Smooth muscle cell (in vitro differentiated cells): ENCODE data around the gene MTG1. TPM values are rescaled to one million over a fixed set of nuclear protein-coding genes. Genes with fewer than 3 reads are reported as not detected.
A peak's percentile ranks its signal among the peaks of the same experiment; 100 is the strongest.

ENCODE experiments used
- DNase-seq: peaks from one replicate; lab custom pipeline; 2025; ENCODE audit not compliant: unreplicated experiment; lab: John Stamatoyannopoulos, UW
- H2AFZ ChIP-seq: fragments of 200-600 bp; sonication (generic); 2 replicates; pipeline ENCODE4 v1.6.0; 2016; ENCODE audit warnings: antibody characterized with exemption, low read depth, mild to moderate bottlenecking
- H3F3A ChIP-seq: fragments of 200-600 bp; sonication (generic); 2 replicates; pipeline ENCODE4 v1.6.0; 2017; ENCODE audit warnings: antibody characterized with exemption, low read depth
- H3K27ac ChIP-seq: fragments of 200-600 bp; sonication (generic); 2 replicates; pipeline ENCODE4 v1.5.1; 2016; ENCODE audit warnings: low read depth, mild to moderate bottlenecking
- H3K27me3 ChIP-seq: fragments of 200-600 bp; sonication (generic); 2 replicates; pipeline ENCODE4 v1.6.1; 2016; ENCODE audit warnings: low read depth, mild to moderate bottlenecking
- H3K36me3 ChIP-seq: fragments of 200-600 bp; sonication (generic); 2 replicates; pipeline ENCODE4 v1.5.1; 2016; ENCODE audit warnings: low read depth
- H3K4me1 ChIP-seq: fragments of 200-600 bp; sonication (generic); 2 replicates; pipeline ENCODE4 v1.5.1; 2016; ENCODE audit warnings: low read depth
- H3K4me2 ChIP-seq: fragments of 200-600 bp; sonication (generic); 2 replicates; pipeline ENCODE4 v1.6.0; 2016; ENCODE audit warnings: mild to moderate bottlenecking
- H3K4me3 ChIP-seq: fragments of 200-600 bp; sonication (generic); 2 replicates; pipeline ENCODE4 v1.5.1; 2016; ENCODE audit warnings: mild to moderate bottlenecking
- H3K79me2 ChIP-seq: fragments of 200-600 bp; sonication (generic); 2 replicates; pipeline ENCODE4 v1.6.0; 2016; ENCODE audit warnings: low read depth, mild to moderate bottlenecking
- H3K9ac ChIP-seq: fragments of 200-600 bp; sonication (generic); 2 replicates; pipeline ENCODE4 v1.6.0; 2016; ENCODE audit warnings: low read depth
- H3K9me3 ChIP-seq: fragments of 200-600 bp; sonication (generic); replicated peaks from 2 replicates; pipeline ENCODE4 v1.5.1; 2016; ENCODE audit warnings: low read depth
- H4K20me1 ChIP-seq: fragments of 200-600 bp; sonication (generic); 2 replicates; pipeline ENCODE4 v1.6.0; 2016; ENCODE audit warnings: low read depth
- CTCF ChIP-seq: fragments of 200-600 bp; sonication (generic); IDR thresholded peaks from 2 replicates; pipeline ENCODE4 v1.5.1; 2017; ENCODE audit warnings: borderline replicate concordance, mild to moderate bottlenecking, antibody characterized with exemption; ENCODE audit not compliant: insufficient read depth, poor library complexity, severe bottlenecking
- WGBS: methylation state at CpG from one replicate; pipeline ENCODE4 v1.1.7; 2016; ENCODE audit warnings: low lambda C conversion rate; 5-methylcytosine and 5-hydroxymethylcytosine counted together
- polyA plus RNA-seq: library from polyadenylated mRNA; unstranded; fragments of >200 nt; fragmentation: Nextera tagmentation; extraction: Ambion mirVana; gene quantifications from 2 replicates; pipeline ENCODE4 v1.2.1, GENCODE V29; 2016
- total RNA-seq: library from RNA; depleted of rRNA; stranded (reverse); fragments of >200 nt; gene quantifications from 2 replicates; pipeline ENCODE4 v1.2.3, GENCODE V29; 2014

MTG1 gene
- total and polyA plus RNA-seq, 2 experiments from 2014 or later, result 20.6 to 53.5 TPM

DNA sequence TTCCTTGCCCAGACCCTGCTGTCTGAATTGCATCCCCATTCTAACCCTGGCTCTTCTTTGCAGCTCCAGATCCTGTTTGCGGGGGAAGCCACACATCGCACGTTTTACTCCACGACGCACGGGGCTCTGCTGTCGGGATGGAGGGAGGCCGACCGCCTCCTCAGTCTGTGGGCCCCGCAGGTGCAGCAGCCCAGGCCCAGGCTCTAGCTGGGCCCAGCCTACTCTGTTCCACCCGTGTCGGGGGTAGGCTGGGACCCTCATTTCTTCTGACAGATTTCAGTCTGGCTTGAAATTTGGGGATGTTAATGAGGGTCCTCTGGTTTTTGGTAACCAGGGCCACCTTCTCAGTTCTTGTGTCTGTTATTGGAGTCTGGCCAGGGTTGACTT is 2.7 kb upstream of the MTG1 start:
- 97% methylated on average over 12 of the region's 12 CpGs for WGBS
- peaks cover 19% of the 10 kb centered on the region for H3K79me2 ChIP-seq
- no peaks in the 10 kb centered on the region for H3K27me3 ChIP-seq

DNA sequence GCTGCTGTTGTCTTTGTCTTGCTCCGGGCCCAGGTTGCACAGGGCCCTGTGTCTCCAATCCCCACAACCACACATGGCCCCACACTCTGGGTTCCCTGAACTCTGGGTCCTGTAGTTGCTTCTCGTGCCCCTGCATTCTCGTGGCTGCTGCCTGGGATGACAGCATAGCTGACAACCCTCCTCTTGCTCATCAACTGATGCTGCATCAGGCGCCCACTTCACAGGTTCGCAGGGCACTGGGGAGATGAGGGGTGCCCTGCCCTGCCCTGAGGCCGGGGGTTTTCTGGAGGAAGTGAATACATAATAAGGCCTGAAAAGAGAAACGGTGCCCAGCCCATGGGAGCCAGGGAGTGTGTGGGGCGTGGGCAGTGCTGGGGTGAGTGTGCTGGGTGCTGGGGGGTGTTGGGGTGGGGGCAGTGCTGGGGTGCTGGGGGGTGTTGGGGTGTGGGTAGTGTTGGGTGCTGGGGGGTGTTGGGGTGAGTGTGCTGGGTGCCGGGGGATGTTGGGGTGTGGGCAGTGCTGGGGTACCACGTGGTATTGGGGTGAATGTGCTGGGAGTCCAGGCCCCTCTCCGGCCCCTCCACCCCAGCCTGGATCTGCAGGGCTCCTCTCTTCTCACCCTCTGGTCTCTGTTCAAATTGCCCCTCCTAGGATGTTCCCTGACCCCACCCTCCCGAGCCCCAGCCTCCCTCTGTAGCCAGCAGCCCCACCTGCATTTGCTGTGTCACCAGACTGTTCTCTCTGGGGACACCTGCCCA is 2.0 kb upstream of the MTG1 start:
- no peaks in the 10 kb centered on the region for H3K36me3 ChIP-seq
- TF ChIP-seq CTCF, result no peak

More for the DNA sequence above, 2.7 kb upstream of the MTG1 start:
- Histone ChIP-seq H3F3A (no peaks in the 10 kb centered on the region), H2AFZ (no peak overlapping the region), H3K9ac (no peak overlapping the region), H3K4me1 (no peaks in the 10 kb centered on the region), H4K20me1 (no peaks in the 10 kb centered on the region), H3K9me3 (no peaks in the 10 kb centered on the region), H3K4me3 (no peak overlapping the region), H3K4me2 (no peak overlapping the region), H3K36me3 (no peaks in the 10 kb centered on the region), H3K27ac (no peak overlapping the region)
- TF ChIP-seq CTCF, result no peak
- DNase-seq, result no peak

GRCh38 chr10:133393401-133394063 is 425 bp upstream of the MTG1 start:
- Histone ChIP-seq H3K27me3 (no peaks in the 10 kb centered on the region), H3K9ac (no peak overlapping the region), H3K4me2 (peak overlapping the region; percentile 91), H3K4me3 (peak overlapping the region; percentile 75), H4K20me1 (no peaks in the 10 kb centered on the region), H3K27ac (no peak overlapping the region), H3K9me3 (no peaks in the 10 kb centered on the region), H2AFZ (peak overlapping the region; percentile 67), H3F3A (no peaks in the 10 kb centered on the region), H3K79me2 (peaks cover 36% of the 10 kb centered on the region), H3K4me1 (no peaks in the 10 kb centered on the region), H3K36me3 (no peaks in the 10 kb centered on the region)
- WGBS, result 28% methylated on average over 27 of the region's 27 CpGs
- TF ChIP-seq CTCF, result no peak
- no peak for DNase-seq

More for the DNA sequence above, 2.0 kb upstream of the MTG1 start:
- no peak overlapping the region for H2AFZ ChIP-seq
- 93% methylated on average over 9 of the region's 12 CpGs for WGBS
- no peaks in the 10 kb centered on the region for H3K27me3 ChIP-seq
- H3K9me3 ChIP-seq, result no peaks in the 10 kb centered on the region
- no peaks in the 10 kb centered on the region for H3F3A ChIP-seq
- no peak for DNase-seq
- H3K79me2 ChIP-seq, result peaks cover 26% of the 10 kb centered on the region
- H3K4me1 ChIP-seq, result no peaks in the 10 kb centered on the region
- no peak overlapping the region for H3K27ac ChIP-seq
- H4K20me1 ChIP-seq, result no peaks in the 10 kb centered on the region
- H3K9ac ChIP-seq, result no peak overlapping the region
- H3K4me3 ChIP-seq, result no peak overlapping the region
- H3K4me2 ChIP-seq, result no peak overlapping the region
